Right atrium auricular region (tissue), 2 donors: ENCODE results near the gene MPZL1. TPM values are rescaled to one million over a fixed set of nuclear protein-coding genes. Genes with fewer than 3 reads are reported as not detected.

ENCODE experiments used
- DNase-seq: peaks from one replicate; pipeline ENCODE4 v3.0.0-alpha.2; 2019; ENCODE audit warnings: low spot score
- H3K27ac ChIP-seq, 2 donors: fragments of 200-600 bp; sonication (generic); 1 replicate in 1 of 2; 2 replicates in 1 of 2; pipeline ENCODE4 v1.5.1; 2016 to 2019
- H3K27me3 ChIP-seq, 2 donors: fragments of 200-600 bp; sonication (generic); one replicate each; pipeline versions ENCODE4 v1.5.1 to v1.6.0; 2017 to 2019
- H3K36me3 ChIP-seq: fragments of 200-600 bp; sonication (generic); one replicate; pipeline ENCODE4 v1.5.1; 2016
- H3K4me1 ChIP-seq, 2 donors: fragments of 200-600 bp; sonication (generic); one replicate each; pipeline versions ENCODE4 v1.5.1 to v1.6.0; 2017 to 2019
- H3K4me3 ChIP-seq, 2 donors: fragments of 200-600 bp; sonication (generic); 1 replicate in 1 of 2; 2 replicates in 1 of 2; pipeline ENCODE4 v1.5.1; 2017 to 2019; ENCODE audit warnings: mild to moderate bottlenecking in 1 of 2, moderate library complexity in 1 of 2
- H3K9me3 ChIP-seq, 2 donors: fragments of 200-600 bp; sonication (generic); one replicate each; pipeline ENCODE4 v1.5.1; 2019
- total RNA-seq, 2 donors: library from RNA; depleted of rRNA; stranded (reverse); fragments of >200 nt; gene quantifications; one replicate each; pipeline ENCODE4 v1.1.0, GENCODE V29; 2016
- TF ChIP-seq, protein P1 (sequence below), 2 donors: fragments of 200-600 bp; sonication (generic); IDR thresholded peaks; one replicate each; pipeline ENCODE4 v1.5.1; 2019; ENCODE audit warnings: antibody characterized with exemption in 2 of 2

Gene MPZL1
- total RNA-seq, 2 donors from 2014 or later, result 22.4 to 52.0 TPM

DNA sequence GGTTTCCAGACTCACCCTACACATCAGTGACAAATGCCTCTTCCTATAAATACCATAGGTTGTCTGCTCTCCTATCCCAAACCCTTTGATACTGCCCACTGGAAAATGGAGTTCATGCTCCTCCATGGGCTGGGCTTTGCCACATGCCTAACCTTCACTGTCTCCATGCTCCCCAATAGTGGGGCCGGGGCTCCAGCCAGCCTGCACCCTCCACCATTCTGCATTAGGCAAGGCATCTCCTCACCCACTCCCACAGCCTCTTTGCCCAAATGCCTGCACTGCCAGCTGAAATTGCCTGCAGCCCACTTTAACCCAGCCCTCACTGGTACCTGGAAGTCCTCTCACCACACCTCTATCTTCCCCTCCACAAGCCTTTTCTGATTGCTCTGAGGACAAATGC is 18.2 kb upstream of the MPZL1 start:
- DNase-seq, result no peak
- TF ChIP-seq, protein P1, sequence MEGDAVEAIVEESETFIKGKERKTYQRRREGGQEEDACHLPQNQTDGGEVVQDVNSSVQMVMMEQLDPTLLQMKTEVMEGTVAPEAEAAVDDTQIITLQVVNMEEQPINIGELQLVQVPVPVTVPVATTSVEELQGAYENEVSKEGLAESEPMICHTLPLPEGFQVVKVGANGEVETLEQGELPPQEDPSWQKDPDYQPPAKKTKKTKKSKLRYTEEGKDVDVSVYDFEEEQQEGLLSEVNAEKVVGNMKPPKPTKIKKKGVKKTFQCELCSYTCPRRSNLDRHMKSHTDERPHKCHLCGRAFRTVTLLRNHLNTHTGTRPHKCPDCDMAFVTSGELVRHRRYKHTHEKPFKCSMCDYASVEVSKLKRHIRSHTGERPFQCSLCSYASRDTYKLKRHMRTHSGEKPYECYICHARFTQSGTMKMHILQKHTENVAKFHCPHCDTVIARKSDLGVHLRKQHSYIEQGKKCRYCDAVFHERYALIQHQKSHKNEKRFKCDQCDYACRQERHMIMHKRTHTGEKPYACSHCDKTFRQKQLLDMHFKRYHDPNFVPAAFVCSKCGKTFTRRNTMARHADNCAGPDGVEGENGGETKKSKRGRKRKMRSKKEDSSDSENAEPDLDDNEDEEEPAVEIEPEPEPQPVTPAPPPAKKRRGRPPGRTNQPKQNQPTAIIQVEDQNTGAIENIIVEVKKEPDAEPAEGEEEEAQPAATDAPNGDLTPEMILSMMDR (IDR thresholded peaks at IDR 0.05), result no peak
- no peak overlapping the region for H3K4me3 ChIP-seq
- H3K27me3 ChIP-seq, result no peaks in the 10 kb centered on the region
- no peak overlapping the region for H3K27ac ChIP-seq
- no peaks in the 10 kb centered on the region for H3K9me3 ChIP-seq
- peaks cover 19% of the 10 kb centered on the region for H3K36me3 ChIP-seq
- H3K4me1 ChIP-seq, result peaks cover 0 to 15% of the 10 kb centered on the region in 2 donors

DNA sequence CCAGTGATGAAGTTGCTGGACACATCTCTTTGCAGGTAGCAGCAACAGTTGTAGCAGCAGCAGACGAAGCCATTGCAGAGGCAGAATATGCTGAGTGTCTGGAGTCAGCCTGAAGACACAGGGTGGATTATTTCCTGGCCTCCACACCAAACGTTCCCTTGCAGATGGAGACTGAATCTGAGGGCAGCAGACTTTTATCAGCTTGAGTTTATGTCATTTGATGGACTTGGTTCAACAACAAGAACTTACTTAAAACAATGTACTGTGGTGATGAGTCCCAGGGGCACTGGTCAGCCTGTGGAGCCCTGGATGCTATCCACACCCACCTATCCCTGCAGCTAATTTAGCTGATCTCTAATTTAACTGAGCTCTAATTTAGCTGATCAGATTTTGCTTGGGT is 17.1 kb upstream of the MPZL1 start:
- Histone ChIP-seq H3K4me1 (peaks cover 0 to 14% of the 10 kb centered on the region in 2 donors), H3K9me3 (no peaks in the 10 kb centered on the region), H3K27me3 (no peaks in the 10 kb centered on the region), H3K36me3 (peaks cover 11% of the 10 kb centered on the region), H3K27ac (no peak overlapping the region), H3K4me3 (no peak overlapping the region)
- no peak for DNase-seq
- TF ChIP-seq, protein P1 (IDR thresholded peaks at IDR 0.05), result no peak

DNA sequence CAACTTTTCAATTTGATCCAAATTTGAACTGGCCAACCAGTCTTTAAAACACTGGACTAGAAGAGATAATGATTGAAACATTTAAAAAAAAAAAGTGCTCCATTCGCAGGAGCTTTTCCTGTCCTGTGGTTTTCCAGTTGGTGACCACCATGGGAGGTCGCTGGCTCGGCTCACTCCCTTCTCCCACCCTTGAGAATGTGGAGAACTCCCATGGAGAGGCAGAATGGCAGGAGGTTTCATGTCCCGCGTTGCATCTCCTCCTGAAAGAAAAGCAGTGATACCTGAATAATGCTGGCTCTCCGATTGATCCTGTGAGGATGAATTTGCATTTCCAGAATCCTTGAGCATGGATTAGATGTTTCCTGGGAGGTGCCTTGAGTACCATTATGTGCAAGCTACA is 16.5 kb upstream of the MPZL1 start:
- H3K9me3 ChIP-seq, result no peaks in the 10 kb centered on the region
- no peak overlapping the region for H3K4me3 ChIP-seq
- H3K36me3 ChIP-seq, result peaks cover 9% of the 10 kb centered on the region
- TF ChIP-seq, protein P1 (IDR thresholded peaks at IDR 0.05), result no peak
- H3K4me1 ChIP-seq, result peaks cover 0 to 14% of the 10 kb centered on the region in 2 donors
- H3K27me3 ChIP-seq, result no peaks in the 10 kb centered on the region
- no peak overlapping the region for H3K27ac ChIP-seq
- DNase-seq, result peak; percentile 49

DNA sequence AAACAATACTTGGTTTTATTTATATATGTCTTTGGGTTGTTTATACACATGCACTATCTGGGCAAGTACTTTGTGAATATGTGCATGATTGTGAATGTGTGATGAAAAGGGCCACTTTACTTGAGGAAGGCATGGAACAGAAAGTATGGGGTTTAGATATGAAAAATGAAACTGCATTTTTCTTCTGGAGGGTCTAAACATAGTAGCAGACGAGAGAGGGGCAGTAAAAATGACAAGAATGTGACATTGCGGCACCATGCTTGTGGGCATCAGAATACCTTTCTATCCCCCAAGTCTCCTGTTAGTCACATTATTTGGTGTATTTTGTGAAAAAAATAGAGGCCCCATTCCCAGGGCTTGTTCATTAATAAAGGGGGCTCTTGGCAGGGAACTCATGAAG is 15.4 kb upstream of the MPZL1 start:
- Histone ChIP-seq H3K27me3 (no peaks in the 10 kb centered on the region), H3K36me3 (peaks cover 9% of the 10 kb centered on the region), H3K4me1 (peaks cover 0 to 7% of the 10 kb centered on the region in 2 donors), H3K27ac (no peak overlapping the region), H3K4me3 (no peak overlapping the region), H3K9me3 (no peaks in the 10 kb centered on the region)
- DNase-seq, result no peak
- TF ChIP-seq, protein P1 (IDR thresholded peaks at IDR 0.05), result no peak

DNA sequence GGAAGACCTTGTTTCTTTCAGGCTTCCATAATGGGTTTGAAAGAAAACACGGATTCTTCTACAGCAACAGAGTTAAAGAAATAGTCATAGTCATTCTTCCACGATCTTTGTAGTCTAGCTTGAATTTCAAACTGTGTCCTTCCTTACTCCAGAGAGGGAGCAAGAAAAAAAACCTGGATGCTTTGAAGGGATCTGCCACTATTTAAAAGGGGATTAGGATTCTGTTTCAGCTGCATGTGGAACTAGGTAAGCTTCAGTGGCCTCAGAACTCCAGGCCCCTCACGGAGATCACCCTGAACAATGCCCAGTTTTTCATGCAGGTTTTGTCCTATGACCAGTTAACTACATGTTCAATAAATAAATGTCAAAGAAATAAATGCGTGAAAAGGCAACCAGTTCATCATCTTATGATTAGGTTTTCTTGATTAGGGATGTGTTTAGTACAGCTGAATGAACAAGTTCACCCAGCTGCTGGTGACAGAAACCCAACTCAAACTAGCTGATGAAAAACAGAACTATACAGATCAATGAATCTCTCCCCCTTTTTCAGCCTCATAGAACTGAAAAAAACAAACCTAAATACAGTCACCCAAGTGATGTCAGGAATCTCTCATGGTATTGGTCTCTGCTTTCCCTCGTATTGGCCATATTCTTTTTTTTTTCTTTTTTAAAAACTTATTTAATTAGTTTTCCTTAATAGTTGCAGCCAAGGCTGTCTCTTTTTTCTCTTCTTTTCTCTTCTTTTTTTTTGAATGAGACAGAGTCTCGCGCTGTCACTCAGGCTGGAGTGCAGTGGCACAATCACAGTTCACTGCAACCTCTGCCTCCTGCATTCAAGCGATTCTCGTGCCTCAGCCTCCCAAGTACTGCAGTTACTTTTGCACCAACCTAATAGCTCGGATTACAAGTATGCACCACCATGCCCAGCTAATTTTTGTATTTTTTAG is 14.6 kb upstream of the MPZL1 start:
- Histone ChIP-seq H3K9me3 (no peaks in the 10 kb centered on the region), H3K27me3 (no peaks in the 10 kb centered on the region), H3K4me1 (peaks cover 0 to 7% of the 10 kb centered on the region in 2 donors), H3K27ac (no peak overlapping the region), H3K4me3 (no peak overlapping the region), H3K36me3 (peaks cover 9% of the 10 kb centered on the region)
- DNase-seq, result no peak
- TF ChIP-seq, protein P1 (IDR thresholded peaks at IDR 0.05), result no peak
